ENCODE measurements around the gene SLC9A7.

- TF ChIP-seq CTCF (conservative IDR thresholded peaks at IDR 0.05; ENCODE audit: low read depth, low read length) (no peak), EZH2phosphoT487 (IDR thresholded peaks at IDR 0.05; ENCODE audit: borderline replicate concordance, low read length) (no peak)
These were observed 110.3 kb downstream of the SLC9A7 start for GRCh38 chrX:46648660-46649059.

Data from PC-3 (cell line).